ENCODE data around the gene GALNT17.

Gene GALNT17

DNA sequence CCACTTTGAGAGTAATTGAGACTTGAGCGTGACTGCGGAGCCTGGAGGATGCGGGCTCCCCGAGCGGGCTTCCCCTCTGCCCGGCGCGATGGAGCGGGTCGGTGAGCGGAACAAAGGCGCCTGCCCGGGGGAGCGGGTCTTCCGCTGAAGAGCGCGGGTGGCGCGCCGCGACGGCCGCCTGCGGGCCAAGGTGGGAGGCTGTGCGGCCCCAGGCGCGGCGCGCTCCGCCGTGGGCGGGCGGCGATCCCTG is at the start of gene GALNT17:
Gene GALNT17, plus strand, starts transcription at position 18 of the 250 bp plus-strand sequence.
- DNase-seq = no peak

DNA sequence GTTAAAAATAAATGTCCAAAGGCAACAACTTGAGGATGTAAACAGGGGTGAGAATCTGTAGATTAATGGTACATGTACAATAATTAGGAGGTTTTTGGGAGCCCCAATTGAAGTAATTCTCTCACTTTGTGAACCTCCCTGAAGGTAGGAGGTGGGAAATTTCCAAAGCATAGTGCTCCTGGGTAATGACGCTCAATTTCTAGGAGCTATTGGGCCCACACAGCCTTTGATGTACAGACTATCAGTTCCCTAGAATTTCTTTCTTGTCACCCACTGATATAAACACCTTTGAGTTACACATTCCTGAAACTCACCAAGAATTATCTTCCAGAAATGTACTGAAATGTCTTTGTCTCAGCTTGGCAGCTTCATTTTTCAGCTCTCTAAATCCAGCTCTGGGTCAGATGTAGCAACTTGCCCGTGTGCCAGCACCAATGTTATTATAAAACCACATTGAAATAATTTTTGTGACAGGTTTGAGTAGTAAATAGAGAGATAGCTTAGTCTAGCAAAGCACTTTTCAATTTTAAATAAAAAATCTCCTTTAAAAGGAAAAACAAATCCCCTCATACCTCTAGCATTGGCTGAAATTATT is 36.6 kb upstream of the GALNT17 start:
- no peak for DNase-seq

DNA sequence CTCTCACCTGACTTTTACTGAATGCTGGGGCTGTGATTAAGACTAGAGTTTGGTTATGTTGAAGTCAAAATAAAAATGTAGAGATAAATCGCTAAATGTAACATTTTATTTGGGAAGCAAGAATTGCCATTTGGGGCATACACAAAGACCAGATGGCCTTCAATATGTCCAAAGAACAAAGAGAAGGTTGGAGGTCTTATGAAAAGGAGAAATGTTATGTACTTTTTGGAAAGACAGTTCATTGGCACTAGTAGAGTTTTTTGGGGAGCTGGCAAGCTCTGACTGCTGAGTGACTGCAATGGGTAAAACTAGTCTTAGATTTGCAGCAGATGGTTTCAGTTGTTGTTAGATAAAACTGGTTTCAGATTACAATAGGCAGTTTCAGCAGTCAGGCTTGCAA is 35.6 kb upstream of the GALNT17 start:
- DNase-seq = no peak

DNA sequence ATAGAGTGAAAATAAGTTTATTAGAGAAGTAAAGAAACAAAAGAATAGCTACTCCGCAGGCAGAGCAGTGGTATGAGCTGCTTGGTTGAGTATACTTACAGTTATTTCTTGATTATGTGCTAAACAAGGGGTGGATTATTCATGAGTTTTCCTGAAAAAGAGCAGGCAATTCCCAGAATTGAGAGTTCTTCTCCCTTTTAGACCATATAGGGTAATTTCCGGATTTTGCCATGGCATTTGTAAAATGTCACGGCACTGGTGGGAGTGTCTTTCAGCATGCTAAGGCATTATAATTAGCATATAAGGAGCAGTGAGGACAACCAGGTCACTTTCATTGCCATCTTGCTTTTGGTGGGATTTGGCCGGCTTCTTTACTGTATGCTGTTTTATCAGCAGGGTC is 25.7 kb upstream of the GALNT17 start:
- DNase-seq = no peak

DNA sequence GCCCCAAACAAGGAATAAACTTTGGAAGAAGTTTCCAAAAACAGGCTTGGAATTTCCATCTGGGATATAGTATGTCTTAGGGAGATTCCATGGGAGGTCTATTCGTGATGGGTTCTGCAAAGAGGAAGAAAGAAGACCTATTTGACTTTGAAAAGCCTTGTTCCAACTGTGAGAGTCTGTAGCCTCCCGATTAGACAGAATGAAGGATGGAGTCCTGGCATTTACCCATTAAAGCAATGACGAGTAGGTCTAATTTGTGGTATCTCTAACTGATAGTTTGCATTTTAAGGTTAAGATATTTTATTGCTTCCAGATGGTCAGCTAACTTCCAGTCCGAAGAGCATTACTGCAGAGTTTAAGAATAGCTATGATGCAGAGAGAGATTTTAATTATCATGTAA is 19.5 kb upstream of the GALNT17 start:
- no peak for DNase-seq

DNA sequence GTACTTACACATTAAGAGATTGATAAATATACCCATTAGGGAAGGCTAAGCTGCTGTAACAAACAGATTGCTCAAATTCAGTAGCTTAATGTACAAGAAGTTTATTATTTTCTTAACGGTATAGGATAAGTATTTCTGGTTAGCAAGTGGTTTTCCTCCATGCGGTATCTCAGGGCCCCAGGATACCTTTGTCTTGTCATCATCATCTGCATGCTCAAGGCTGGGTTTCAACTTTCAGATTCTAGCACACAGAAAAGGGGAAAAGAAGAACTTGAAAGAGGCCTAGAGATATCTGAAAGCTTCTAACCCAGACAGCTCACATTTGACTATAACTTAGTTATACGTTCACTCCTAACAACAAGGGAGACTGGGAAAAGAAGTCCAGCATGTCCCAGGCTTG is 11.8 kb upstream of the GALNT17 start:
- DNase-seq = no peak

DNA sequence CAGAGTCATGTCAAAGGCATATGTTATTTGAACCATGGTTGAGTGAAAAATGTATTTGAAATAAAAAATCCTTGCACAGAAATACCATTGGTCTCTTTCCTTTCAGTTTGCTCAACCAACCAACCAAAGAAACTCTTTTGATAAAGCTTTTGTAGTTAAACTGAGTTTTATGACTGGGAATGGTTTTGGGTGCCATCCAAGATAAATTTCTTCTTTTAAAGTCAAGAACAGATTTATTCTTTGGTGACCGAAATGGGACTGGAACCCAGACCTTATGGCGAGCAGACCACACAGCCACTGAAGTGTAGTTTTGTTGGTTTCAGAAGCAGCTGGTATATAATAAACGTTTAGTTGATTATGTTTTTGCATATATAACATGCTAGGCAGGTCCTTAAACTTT is 2.8 kb upstream of the GALNT17 start:
- no peak for DNase-seq

DNA sequence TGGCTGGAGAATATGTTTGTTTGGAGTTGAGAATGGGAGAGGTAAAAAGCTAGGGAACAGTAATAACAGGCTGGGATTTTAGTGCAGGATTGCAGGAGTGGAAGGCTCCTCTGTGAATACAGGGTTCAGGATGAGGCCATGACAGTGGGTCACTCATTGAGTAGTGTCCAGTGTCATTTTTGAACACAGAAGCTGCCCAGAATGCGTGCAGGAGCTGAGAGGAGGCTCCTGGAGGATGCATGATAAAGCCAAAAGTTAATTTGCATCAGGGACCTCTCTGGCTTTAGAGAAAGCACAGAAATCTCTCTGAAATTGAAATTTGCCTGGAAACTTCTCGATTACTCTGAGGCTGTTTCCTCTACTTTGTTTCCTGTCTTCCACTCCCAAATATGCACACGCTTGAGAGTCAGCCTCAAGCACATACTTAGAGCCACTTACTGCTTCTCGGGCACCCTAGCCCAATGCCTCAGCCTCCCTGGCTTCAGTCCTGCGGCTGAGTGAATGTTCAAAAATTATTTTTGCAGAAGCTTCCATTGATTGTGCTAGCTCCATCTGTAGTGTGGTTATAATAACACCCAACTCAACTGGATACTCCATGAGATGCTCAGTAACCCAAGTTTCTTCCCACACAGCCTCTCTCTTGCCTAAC is 1.8 kb upstream of the GALNT17 start:
- no peak for DNase-seq

DNA sequence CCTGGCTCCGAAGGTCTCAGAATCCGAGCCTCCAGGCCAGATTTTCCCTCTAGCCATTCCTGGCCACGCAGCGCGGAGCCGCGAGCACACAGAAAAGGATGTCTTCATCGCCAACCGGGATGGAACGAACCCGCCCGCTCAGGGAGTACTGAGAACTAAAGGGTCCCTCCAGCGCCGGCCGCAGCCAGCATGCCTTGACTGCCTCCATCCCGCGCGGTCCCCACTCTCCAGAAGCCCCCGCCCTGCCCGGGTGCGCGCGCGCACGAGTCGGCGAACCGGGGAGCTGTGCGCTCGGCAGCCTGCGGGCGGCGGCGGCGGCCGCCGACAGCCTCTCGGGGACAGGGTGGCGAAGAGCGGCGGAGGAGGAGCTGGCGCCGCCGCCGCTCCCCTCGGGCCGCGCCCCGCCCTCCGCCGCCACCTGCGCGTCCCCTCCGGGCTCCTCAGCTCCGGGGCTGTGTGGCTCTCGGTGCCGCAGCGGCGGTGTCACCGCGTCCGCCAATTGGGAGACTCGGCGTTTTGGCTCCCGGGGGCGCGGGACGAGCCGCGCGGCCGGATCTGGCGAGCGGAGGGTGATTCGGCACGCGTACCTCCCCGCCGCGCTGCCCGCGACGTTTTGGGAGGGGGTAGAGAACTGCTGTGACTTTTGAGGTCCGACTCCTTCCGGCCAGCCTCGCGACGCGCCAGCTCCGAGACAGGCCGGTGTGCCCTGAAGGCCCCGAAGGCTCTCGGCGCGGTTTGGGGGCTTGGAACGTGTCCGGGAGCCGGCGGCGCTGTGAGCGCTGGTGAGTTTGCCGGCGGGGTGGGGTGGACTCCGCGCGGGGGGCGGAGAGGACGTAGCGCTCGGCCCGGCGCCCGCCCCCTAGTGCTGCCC is 453 bp upstream of the GALNT17 start:
- DNase-seq = no peak

DNA sequence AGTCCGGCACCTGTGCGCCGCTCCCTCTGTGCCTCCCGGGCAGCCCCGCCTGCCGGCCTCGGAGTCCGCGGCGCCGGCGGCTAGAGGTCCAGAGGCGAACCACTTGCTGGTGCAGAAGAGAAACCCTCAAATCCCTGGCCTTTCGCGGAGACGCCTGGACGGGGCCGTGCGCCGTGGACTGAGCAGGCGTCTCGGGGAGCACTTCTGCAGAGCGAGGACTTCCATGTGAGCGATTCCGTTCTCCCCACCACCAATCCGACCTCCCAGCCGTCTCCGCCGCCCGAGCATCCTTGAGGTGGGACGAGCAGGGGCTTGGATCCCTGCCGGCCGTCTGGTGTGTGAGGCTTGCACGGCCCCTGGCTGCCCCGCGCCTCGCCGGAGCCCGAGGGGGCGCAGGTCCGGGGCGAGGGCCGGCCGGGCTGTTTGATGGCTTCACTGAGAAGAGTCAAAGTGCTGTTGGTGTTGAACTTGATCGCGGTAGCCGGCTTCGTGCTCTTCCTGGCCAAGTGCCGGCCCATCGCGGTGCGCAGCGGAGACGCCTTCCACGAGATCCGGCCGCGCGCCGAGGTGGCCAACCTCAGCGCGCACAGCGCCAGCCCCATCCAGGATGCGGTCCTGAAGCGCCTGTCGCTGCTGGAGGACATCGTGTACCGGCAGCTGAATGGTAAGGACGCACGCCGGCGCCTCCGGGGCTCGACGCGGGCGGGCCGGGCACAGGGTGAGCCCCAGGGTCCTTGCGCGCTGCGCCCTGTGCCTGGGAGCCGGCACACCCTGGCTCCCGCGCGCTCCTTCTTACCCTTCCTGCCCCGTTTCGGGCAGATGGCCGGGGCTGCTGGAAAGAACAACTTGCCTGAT is 660 bp downstream of the GALNT17 start:
- DNase-seq = no peak

DNA sequence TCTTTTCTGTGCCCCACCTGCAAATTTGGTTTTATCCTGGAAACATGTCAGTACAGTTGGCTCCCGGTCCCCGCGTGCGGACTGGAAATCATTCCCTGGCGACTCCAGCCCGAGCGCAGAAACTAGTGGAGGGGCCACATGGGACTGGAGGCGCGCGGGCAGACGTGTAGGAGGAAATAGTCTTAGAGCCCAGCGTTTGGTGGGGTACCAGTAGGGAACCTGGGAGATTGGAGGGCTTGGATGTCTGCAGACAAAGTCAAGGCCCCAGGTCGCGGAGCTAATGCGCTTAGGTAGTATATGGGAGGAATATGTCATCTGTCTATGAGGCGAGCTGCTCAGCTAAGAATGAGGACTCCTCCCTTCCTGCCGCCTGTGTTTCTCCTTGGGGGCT is 1.3 kb downstream of the GALNT17 start:
- DNase-seq = no peak

DNA sequence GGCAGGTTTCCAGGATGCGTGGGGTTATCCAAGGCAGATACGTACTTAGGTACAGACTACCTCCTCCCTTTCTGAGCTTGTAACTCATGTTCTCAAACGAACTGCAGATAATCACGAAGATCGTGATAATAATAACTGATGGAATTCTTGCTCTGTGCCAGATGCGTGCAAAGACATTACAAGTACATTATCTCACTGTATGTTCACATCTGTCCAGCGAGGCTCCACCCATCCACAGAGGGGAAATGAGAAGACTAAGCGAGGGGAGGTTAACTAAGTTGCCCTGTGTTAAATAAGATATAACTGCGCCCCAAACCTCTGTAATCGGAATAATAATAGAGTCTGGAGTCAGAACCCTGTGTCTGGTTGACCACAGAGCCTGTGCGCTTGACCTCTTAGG is 1.9 kb downstream of the GALNT17 start:
- no peak for DNase-seq

DNA sequence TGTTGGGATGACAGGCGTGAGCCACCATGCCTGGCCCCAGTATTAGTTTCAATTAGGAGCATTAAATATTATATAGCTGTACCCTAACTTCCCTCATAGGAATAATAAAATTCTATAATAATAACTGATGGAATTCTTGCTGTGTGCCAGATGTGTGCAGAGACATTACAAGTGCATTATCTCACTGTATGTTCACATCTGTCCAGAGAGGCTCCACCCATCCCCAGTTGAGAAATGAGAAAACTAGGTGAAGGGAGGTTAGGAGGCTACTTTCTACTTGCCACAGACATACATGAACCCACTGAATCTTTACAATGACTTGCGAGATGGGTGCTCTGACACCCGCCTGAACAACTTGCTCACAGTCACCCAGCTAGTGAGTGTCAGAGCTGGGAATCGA is 3.2 kb downstream of the GALNT17 start:
- DNase-seq = no peak

DNA sequence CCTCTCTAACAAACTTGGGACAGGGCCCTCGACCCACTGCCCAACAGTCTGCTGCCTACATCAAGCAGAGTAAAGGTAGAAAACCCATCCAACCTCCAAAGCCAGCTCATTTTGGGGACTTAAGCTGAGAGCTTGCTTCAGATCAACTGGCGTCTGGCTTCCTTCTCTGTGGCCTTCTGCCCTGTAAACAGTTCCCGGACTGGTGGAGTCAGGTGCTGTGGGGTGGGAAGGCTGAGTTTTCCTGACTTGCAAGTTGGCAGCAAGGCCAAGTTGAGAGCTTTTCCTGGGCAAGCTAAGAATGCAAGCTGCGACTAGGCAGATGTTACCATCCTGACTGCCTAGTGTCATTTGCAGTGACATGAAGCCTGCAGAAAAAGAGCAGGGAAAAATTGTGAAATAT is 3.7 kb downstream of the GALNT17 start:
- DNase-seq = no peak

DNA sequence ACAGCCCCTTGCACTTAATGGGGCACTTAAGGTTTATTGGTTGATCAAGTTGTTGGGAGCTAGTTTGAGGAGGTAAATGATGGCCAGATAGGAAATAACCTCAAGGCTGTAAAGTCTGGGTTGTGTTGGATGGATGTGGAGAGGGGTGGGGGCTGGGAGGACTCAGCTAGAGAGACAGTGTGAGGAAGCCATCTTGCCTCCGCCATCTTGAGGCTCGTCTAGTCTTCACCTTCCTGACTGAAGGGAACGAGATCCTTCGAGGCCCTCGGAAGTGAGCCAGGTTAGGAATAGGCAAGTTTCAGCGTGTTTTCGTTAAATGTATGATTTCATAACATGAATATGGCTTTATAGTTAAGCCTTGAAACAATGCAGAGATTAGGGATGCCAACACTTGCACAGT is 5.5 kb downstream of the GALNT17 start:
- no peak for DNase-seq

DNA sequence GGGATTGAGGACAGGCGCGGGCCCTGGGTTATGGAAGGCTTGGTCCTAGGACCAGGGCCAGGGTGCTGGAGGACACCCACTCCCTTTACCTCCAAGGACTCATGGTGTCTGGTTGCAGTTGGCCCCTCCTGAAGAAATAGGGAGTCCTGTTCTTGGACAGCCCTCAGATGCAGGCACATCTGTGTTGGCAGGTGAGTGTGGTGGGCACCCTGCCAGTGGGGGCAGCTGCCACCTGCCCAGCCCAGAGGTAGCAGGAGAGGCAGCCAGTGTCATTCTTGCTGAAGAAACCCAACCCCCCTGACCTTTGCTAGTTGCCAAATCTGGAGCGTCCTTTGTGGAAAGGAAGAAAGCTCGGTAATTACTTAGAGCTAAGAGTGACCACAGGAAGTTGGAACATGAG is 8.3 kb downstream of the GALNT17 start:
- DNase-seq = no peak

DNA sequence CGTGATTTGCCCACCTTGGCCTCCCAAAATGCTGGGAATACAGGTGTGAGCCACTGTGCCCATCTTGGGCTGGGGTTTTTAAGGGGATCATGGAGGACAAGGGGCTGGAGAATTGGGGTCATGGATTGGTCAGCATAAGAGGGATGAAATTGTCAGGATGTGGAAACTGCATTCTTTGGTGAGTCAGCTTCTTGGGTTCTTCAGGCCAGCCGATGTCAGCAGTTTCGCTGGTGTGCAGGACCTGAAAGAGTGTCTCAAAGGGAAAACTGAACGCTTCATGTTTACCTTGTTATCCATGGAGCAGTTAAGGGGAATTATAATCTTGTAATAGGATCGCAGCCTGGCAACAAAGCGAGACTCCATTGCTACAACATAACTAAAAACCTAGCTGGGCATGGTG is 13.0 kb downstream of the GALNT17 start:
- no peak for DNase-seq

DNA sequence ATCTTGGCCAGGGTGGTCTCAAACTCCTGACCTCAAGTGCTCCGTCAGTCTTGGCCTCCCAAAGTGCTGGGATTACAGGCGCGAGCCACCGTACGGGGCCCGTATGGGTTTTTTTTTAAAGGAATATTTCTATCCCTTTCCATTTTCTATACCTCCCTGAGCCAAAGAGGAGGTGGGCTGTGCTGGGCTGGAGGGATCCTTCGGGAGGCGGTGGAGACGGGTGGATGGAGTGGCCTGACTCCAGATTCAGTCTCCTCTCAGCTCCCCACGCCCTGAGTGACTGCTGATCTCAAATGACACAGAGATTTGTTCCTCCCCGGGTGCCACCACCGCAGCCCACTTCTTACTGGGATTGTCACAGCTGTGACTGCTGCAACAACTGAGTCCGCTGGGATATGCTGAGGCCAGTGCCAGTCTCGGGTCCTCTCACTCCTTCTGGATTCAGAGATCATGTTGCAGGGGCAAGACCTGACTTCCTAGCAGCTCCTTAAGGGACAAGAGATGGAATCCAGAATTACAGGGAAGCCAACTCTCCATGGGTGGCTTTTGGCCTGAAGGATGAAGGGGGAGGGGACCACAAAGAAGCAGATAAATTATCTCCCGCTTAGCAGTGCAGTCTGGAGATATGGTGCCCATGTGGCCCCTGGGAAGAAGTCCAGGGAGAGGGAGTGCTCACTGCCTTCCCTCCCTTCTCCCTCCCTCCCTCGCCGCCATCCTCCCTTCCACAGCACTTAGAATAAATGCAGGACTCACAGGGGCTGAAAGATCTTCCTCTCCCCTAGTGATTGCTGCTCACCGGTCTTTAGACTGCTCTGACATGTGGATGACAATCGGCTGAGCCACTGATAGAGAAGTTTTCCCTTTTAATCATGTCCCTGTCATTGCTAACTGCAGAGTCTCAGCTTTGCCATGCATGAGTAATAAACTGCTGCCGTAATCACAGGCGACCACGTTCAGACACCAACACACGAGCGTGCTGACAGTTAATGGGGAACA is 14.3 kb downstream of the GALNT17 start:
- DNase-seq = no peak

DNA sequence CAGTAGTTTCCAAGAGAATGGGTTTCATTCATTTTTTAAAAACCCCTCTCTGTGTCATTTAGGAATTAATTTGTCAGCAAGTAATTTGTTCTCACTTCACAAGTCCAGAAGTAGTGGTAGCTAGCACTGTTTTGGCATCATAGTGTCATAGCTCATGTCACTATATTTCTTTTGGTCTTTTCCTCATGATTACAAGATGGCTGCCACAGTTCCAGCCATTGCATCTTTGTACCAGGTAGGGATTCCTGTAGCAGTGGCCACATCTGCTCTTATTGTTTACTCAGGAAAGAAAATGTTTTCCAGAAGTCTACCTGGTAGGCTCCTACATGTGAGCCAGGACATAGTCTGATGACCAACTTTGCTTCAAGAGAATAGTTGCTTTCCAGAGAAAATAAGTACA is 16.2 kb downstream of the GALNT17 start:
- DNase-seq = no peak

DNA sequence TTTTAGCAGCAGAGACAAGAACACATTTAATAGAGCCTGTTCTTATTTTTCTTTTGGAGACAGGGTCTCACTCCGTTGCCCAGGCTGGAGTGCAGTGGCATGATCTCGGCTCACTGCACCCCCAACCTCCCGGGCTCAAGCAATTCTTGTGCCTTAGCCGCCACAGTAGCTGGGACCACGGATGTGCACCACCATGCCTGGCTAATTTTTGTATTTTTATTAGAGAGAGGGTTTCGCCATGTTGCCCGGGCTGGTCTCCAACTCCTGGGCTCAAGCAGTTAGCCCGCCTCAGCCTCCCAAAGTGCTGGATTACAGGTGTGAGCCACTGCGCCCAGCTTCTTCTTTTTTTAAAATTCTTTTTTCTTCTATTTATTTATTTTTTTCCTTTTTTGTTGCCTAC is 23.3 kb downstream of the GALNT17 start:
- no peak for DNase-seq

DNA sequence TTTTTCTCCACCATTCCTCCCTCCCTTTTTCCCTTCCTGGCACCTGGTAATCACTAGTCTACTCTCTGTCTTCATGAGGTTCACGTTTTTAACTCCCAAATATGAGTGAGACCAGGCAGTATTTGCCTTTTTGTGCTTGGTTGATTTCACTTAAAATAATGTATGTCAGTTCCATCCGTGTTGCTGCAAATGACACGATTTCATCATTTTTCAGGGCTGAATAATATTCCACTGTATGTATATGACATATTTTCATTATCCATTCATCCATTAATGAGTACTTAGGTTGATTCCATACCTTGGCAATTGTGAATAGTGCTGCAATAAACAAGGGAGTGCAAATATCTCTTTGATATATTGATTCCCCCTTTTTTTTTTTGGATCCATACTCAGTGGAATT is 25.8 kb downstream of the GALNT17 start:
- no peak for DNase-seq

DNA sequence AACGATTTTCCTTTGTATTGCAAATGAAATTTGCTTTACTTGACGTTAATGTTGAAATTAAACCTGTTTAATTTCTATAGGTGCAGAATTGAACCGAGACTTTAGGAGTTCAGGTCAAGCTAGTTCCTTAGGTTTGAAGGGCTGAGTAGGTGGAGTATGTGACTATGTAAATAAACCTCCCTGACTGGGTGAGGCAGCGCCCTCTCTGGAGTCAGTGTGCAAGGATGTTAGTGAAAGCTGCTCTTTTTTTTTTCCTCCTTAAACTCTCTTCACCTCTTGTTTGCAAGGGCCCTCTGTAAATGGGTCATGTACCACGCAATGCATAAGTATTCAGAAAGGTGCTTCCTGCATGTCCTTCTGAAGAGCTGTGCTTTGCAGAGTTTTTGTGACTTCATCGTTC is 33.8 kb downstream of the GALNT17 start:
- no peak for DNase-seq
